ENCODE measurements around the gene GPER1. TPM values are rescaled to one million over a fixed set of nuclear protein-coding genes. Genes with fewer than 3 reads are reported as not detected.
A peak's percentile ranks its signal among the peaks of the same experiment; 100 is the strongest.

GPER1 gene
- total RNA-seq, 1 experiment from 2014 or later, result not detected

DNA sequence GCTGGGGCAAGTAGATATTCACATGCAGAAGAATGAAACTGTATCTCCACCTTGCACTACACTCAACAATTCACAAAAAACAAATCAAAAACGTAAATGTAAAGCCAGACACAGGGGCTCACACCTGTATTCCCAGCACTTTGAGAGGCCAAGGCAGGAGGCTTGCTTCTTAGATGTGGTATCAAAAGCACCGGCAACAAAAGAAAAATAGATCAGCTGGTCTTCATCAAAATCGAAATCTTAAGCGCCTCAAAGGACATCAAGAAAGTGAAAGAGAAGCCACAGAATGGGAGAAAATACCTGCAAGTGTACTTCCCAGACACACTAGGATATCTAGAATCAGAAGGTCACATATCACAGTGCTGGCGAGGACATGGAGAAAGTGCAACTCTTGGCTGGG is 31.3 kb downstream of the GPER1 start:
- Histone ChIP-seq H2BK12ac (ENCODE audit: insufficient read length, low read depth, low read length) (no peak overlapping the region), H3K4ac (ENCODE audit: low read depth, low read length) (no peak overlapping the region), H2BK120ac (ENCODE audit: low read depth, low read length, poor library complexity, severe bottlenecking) (no peak overlapping the region), H3K9ac (ENCODE audit: extremely low read depth, insufficient read length, low read length) (no peak overlapping the region), H3K27me3 (ENCODE audit: insufficient read depth, low read length) (no peaks in the 10 kb centered on the region), H2AFZ (ENCODE audit: low read length) (no peak overlapping the region), H3K4me1 (ENCODE audit: insufficient read depth, low read length) (no peaks in the 10 kb centered on the region), H4K91ac (ENCODE audit: insufficient read length, low read depth, low read length) (no peak overlapping the region), H3K23me2 (ENCODE audit: insufficient read length, low read depth, low read length, poor library complexity, severe bottlenecking) (no peaks in the 10 kb centered on the region), H2AK5ac (ENCODE audit: insufficient read length, low read length) (no peak overlapping the region), H3K9me3 (ENCODE audit: control insufficient read depth, low read depth, low read length) (no peaks in the 10 kb centered on the region), H3K56ac (ENCODE audit: insufficient read length, low read depth, low read length) (no peak overlapping the region), H3K14ac (ENCODE audit: insufficient read depth, low read length) (no peak overlapping the region), H2BK20ac (ENCODE audit: low read depth, low read length, poor library complexity, severe bottlenecking) (no peak overlapping the region), H4K8ac (replicated peaks; ENCODE audit: insufficient read length, low read depth, low read length) (no peak overlapping the region), H3K4me2 (ENCODE audit: insufficient read depth, insufficient read length, low read length) (no peak overlapping the region), H3K79me1 (ENCODE audit: insufficient read depth, low read depth, low read length, poor library complexity, severe bottlenecking) (peaks cover 3% of the 10 kb centered on the region), H4K20me1 (ENCODE audit: control insufficient read depth, insufficient read depth, insufficient read length) (no peaks in the 10 kb centered on the region), H3K23ac (ENCODE audit: insufficient read length, low read depth, low read length) (no peak overlapping the region), H3T11ph (ENCODE audit: low read length) (no peak overlapping the region), H4K5ac (ENCODE audit: insufficient read length, low read depth, low read length) (no peak overlapping the region), H2BK5ac (ENCODE audit: insufficient read length, low read length) (no peak overlapping the region), H3K79me2 (ENCODE audit: insufficient read depth, low read length) (peaks cover 8% of the 10 kb centered on the region; the same call in 1 of the 2 replicates), H2BK15ac (ENCODE audit: low read depth, low read length) (no peak overlapping the region), H3K18ac (ENCODE audit: insufficient read length, low read depth, low read length) (no peak overlapping the region), H3K27ac (ENCODE audit: insufficient read length, low read depth, low read length) (no peak overlapping the region)
- H3K36me3 Mint-ChIP-seq (ENCODE audit: insufficient read depth in 1 of 3, low read depth in 3 of 3), result peaks cover 7 to 13% (median 8%) of the 10 kb centered on the region in 3 experiments
- no peaks in the 10 kb centered on the region for H3K27me3 Mint-ChIP-seq (ENCODE audit: low read depth)
- peaks cover 0 to 7% of the 10 kb centered on the region in 2 experiments; a peak in 3 of 5 replicates for H3K9me3 Mint-ChIP-seq
- H3K27ac Mint-ChIP-seq, result peak overlapping the region in 1 of 3 experiments; percentile 62; a peak in 1 of 7 replicates
- no peak overlapping the region for H3K4me3 Mint-ChIP-seq
- DNase-seq, result no peak
- no CpG with 5 or more reads among the region's 5 CpGs for WGBS (ENCODE audit: extremely low coverage, insufficient read length, low lambda C conversion rate)
- H3K4me1 Mint-ChIP-seq, result peaks cover 14 to 21% of the 10 kb centered on the region in 2 experiments
- TF ChIP-seq, protein P1, sequence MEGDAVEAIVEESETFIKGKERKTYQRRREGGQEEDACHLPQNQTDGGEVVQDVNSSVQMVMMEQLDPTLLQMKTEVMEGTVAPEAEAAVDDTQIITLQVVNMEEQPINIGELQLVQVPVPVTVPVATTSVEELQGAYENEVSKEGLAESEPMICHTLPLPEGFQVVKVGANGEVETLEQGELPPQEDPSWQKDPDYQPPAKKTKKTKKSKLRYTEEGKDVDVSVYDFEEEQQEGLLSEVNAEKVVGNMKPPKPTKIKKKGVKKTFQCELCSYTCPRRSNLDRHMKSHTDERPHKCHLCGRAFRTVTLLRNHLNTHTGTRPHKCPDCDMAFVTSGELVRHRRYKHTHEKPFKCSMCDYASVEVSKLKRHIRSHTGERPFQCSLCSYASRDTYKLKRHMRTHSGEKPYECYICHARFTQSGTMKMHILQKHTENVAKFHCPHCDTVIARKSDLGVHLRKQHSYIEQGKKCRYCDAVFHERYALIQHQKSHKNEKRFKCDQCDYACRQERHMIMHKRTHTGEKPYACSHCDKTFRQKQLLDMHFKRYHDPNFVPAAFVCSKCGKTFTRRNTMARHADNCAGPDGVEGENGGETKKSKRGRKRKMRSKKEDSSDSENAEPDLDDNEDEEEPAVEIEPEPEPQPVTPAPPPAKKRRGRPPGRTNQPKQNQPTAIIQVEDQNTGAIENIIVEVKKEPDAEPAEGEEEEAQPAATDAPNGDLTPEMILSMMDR (conservative IDR thresholded peaks at IDR 0.05), result no peak

All from H9 (cell line).